Bronchial epithelial cell (primary cell): ENCODE results near the gene SP4. TPM values are rescaled to one million over a fixed set of nuclear protein-coding genes. Genes with fewer than 3 reads are reported as not detected.

ENCODE experiments used
- DNase-seq: peaks from one replicate; pipeline ENCODE4 v3.0.0-alpha.2; 2010; ENCODE audit warnings: low read depth
- FAIRE-seq: peaks from 2 replicates; lab custom pipeline; 2011; peaks lifted over from hg19 to GRCh38; lab: Jason Lieb, UNC
- H3K27me3 ChIP-seq: 2 replicates; pipeline ENCODE4 v1.5.1; 2011; ENCODE audit warnings: low read length; ENCODE audit not compliant: control insufficient read depth, insufficient read depth
- H3K36me3 ChIP-seq: 2 replicates; pipeline ENCODE4 v1.5.1; 2011; ENCODE audit warnings: low read length; ENCODE audit not compliant: control insufficient read depth, insufficient read depth
- H3K4me3 ChIP-seq: 2 replicates; pipeline ENCODE4 v1.5.1; 2011; ENCODE audit warnings: mild to moderate bottlenecking, low read depth, low read length, control low read depth
- total RNA-seq: library from RNA; depleted of rRNA; stranded (reverse); fragments of >200 nt; gene quantifications from 2 replicates; pipeline ENCODE4 v1.2.1, GENCODE V29; 2014
- TF ChIP-seq, protein P1 (sequence below): IDR thresholded peaks from 2 replicates; pipeline ENCODE4 v1.5.1; 2011; ENCODE audit warnings: mild to moderate bottlenecking, moderate library complexity, low read length, control low read depth, inconsistent platforms; ENCODE audit not compliant: insufficient read depth, severe bottlenecking

The SP4 gene
- total RNA-seq, 1 donor from 2014 or later: 5.3 TPM

- TF ChIP-seq, protein P1, sequence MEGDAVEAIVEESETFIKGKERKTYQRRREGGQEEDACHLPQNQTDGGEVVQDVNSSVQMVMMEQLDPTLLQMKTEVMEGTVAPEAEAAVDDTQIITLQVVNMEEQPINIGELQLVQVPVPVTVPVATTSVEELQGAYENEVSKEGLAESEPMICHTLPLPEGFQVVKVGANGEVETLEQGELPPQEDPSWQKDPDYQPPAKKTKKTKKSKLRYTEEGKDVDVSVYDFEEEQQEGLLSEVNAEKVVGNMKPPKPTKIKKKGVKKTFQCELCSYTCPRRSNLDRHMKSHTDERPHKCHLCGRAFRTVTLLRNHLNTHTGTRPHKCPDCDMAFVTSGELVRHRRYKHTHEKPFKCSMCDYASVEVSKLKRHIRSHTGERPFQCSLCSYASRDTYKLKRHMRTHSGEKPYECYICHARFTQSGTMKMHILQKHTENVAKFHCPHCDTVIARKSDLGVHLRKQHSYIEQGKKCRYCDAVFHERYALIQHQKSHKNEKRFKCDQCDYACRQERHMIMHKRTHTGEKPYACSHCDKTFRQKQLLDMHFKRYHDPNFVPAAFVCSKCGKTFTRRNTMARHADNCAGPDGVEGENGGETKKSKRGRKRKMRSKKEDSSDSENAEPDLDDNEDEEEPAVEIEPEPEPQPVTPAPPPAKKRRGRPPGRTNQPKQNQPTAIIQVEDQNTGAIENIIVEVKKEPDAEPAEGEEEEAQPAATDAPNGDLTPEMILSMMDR: no peak
- no peak for FAIRE-seq
- DNase-seq: no peak
- Histone ChIP-seq H3K27me3 (no peaks in the 10 kb centered on the region), H3K4me3 (no peak overlapping the region), H3K36me3 (peaks cover 1% of the 10 kb centered on the region)
Observed at GRCh38 chr7:21450076-21450475, 22.2 kb downstream of the SP4 start.

DNA sequence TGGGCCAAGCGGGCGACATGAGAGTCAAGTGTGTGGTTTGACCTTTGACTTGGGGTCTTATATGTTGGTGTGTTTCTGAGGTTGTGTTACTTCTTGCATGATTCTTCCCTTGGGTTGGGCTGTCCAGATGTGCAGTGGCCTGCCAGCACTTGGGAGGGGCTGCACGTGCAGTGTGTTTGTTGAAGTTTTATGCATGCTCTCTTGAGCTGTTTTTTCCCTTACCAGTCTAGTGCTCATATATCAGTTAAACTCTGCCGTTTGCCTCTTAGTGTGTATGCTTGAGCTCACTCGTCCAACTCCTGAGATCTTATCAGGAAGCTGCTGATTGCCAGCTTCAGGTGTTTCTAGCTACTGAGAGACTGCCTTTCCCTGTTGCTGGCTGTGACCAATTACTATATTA, 23.1 kb downstream of the SP4 start:
- FAIRE-seq (no peak), DNase-seq (no peak)

DNA sequence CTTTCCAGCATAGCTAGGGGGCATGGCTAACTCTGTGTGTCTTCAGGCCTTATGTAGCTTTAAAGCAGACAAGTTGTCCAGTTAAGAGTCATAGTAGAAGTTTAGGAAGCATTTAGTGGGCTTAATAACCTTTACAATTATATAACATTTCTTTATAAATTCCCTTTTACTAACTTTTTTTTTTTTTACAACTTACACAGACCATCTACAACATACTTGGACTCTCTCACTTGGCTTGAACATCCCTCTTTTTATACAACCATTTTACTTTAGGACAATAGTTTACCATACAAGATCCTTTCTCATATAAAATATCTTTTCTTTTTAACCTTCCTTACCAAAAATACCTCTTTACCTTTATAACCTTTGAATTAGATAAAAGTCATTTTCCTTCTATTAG, 26.3 kb downstream of the SP4 start:
- no peaks in the 10 kb centered on the region for H3K27me3 ChIP-seq
- FAIRE-seq (no peak), DNase-seq (no peak)
- no peak overlapping the region for H3K4me3 ChIP-seq
- TF ChIP-seq, protein P1: no peak
- no peaks in the 10 kb centered on the region for H3K36me3 ChIP-seq

More for the DNA sequence above, 23.1 kb downstream of the SP4 start:
- TF ChIP-seq, protein P1: no peak
- H3K36me3 ChIP-seq: peaks cover 1% of the 10 kb centered on the region
- H3K4me3 ChIP-seq: no peak overlapping the region
- H3K27me3 ChIP-seq: no peaks in the 10 kb centered on the region

DNA sequence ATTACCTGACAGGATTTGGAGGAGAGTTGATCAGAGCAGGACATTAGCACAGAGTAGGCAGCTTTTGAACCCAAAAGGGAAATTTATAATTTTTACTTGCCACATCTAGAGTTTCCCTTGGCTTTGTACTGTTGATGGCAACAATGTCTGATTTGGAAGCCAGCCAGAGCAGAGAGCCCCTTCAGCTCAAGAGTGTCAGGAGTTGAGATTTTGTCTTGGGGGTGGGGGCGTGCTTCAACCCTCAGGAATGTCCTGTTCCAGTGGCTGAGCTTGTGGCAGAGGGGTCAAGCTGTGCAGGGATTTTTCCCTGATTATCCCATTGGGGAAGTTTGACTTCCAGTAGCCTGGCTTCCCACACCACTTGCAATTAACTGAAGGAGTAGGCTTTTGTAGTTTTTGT, 27.0 kb downstream of the SP4 start:
- no peaks in the 10 kb centered on the region for H3K36me3 ChIP-seq
- DNase-seq: no peak

GRCh38 chr7:21461282-21461681, 33.4 kb downstream of the SP4 start:
- Histone ChIP-seq H3K27me3 (no peaks in the 10 kb centered on the region), H3K36me3 (no peaks in the 10 kb centered on the region), H3K4me3 (no peak overlapping the region)
- TF ChIP-seq, protein P1: no peak
- DNase-seq: no peak
- FAIRE-seq: no peak

More for the DNA sequence above, 27.0 kb downstream of the SP4 start:
- Histone ChIP-seq H3K27me3 (no peaks in the 10 kb centered on the region), H3K4me3 (no peak overlapping the region)
- TF ChIP-seq, protein P1: no peak
- FAIRE-seq: no peak

DNA sequence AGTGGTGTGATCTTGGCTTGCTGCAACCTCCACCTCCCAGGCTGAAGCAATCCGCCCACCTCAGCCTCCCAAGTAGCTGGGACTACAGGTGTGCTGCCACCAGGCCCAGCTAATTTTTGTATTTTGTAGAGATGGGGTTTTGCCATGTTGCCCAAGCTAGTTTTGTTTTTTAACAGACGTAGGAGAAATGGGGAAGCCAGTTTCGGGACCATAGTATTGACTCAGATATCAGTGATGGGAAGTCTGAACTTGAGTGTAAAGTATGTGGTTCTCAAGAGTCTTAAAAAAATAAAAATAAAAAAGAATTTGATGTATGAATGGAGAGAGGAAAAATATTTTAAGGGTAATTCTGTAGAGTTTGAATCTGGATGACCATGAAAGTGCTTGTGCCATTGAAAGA, 34.2 kb downstream of the SP4 start:
- Histone ChIP-seq H3K4me3 (no peak overlapping the region), H3K27me3 (no peaks in the 10 kb centered on the region), H3K36me3 (no peaks in the 10 kb centered on the region)
- DNase-seq: no peak
- no peak for FAIRE-seq
- TF ChIP-seq, protein P1: no peak
